GM18858 (cell line): ENCODE measurements around the gene MAOA.
"Not testable (repeated sequence)": the region's sequence is repeated elsewhere in the genome, so short reads cannot be mapped to it uniquely, and the experiment has no call there.

Experiments
- ATAC-seq: cut with Tn5 transposase; IDR thresholded peaks from one replicate; pipeline ENCODE4 v1.9.1; 2021; ENCODE audit not compliant: unreplicated experiment

MAOA gene

GRCh38 chrX:43716144-43716543, 60.0 kb downstream of the MAOA start:
- ATAC-seq: no peak

GRCh38 chrX:43716696-43717095, 60.6 kb downstream of the MAOA start:
- ATAC-seq: no peak

- no peak for ATAC-seq
Observed at GRCh38 chrX:43717161-43717560, 61.1 kb downstream of the MAOA start.

- no peak for ATAC-seq
Observed at GRCh38 chrX:43718081-43718480, 62.0 kb downstream of the MAOA start.

GRCh38 chrX:43718546-43718945, 62.4 kb downstream of the MAOA start:
- ATAC-seq: no peak

GRCh38 chrX:43718956-43719355, 62.9 kb downstream of the MAOA start:
- ATAC-seq: no peak

- ATAC-seq: no peak
Observed at GRCh38 chrX:43720082-43720481, 64.0 kb downstream of the MAOA start.

GRCh38 chrX:43720961-43721360, 64.9 kb downstream of the MAOA start:
- no peak for ATAC-seq

- not testable (repeated sequence) for ATAC-seq
Observed at GRCh38 chrX:43725227-43725626, 69.1 kb downstream of the MAOA start.

GRCh38 chrX:43727254-43727653, 71.2 kb downstream of the MAOA start:
- not testable (repeated sequence) for ATAC-seq

GRCh38 chrX:43728002-43728401, 71.9 kb downstream of the MAOA start:
- no peak for ATAC-seq

GRCh38 chrX:43728966-43729365, 72.9 kb downstream of the MAOA start:
- no peak for ATAC-seq

- no peak for ATAC-seq
Observed at GRCh38 chrX:43731086-43731485, 75.0 kb downstream of the MAOA start.

GRCh38 chrX:43733699-43734098, 77.6 kb downstream of the MAOA start:
- ATAC-seq: no peak

GRCh38 chrX:43734444-43734843, 78.3 kb downstream of the MAOA start:
- ATAC-seq: no peak

GRCh38 chrX:43735534-43735933, 79.4 kb downstream of the MAOA start:
- no peak for ATAC-seq

- no peak for ATAC-seq
Observed at GRCh38 chrX:43735957-43736356, 79.9 kb downstream of the MAOA start.

GRCh38 chrX:43741843-43742573, 85.9 kb downstream of the MAOA start:
- no peak for ATAC-seq

GRCh38 chrX:43743100-43743822, 87.2 kb downstream of the MAOA start:
- ATAC-seq: no peak

GRCh38 chrX:43744284-43744683, 88.2 kb downstream of the MAOA start:
- no peak for ATAC-seq

- ATAC-seq: no peak
Observed at GRCh38 chrX:43745938-43746721, 90.0 kb downstream of the MAOA start.

- no peak for ATAC-seq
Observed at GRCh38 chrX:43747476-43747875, 91.4 kb downstream of the MAOA start.
